GM13977 (cell line): Measurements from ENCODE around the gene CXCL6.

Experiments
- DNase-seq: peaks from one replicate; pipeline ENCODE4 v3.0.0; 2012; ENCODE audit warnings: low spot score
- CTCF ChIP-seq: IDR thresholded peaks from 2 replicates; pipeline ENCODE4 v1.5.1; 2012; ENCODE audit warnings: mild to moderate bottlenecking, control low read depth; ENCODE audit not compliant: insufficient read depth; ENCODE audit errors: extremely low read depth, missing control alignments
- in situ Hi-C: fragments of 300-500 bp; cut with MboI; formaldehyde crosslinking; loops from one replicate; pipeline ENCODE4 v1.12.0; 2022; ENCODE audit warnings: low sequenced_read_pairs, low pct_unique_long_range_greater_than_20kb, mixed read lengths, inconsistent platforms; ENCODE audit not compliant: unreplicated experiment

The CXCL6 gene

GRCh38 chr4:73841243-73841925 lies 4.9 kb downstream of the CXCL6 start:
- no peak for TF ChIP-seq CTCF
- no peak for DNase-seq
- in situ Hi-C loops, result no loop called here

GRCh38 chr4:73842696-73843095 lies 6.2 kb downstream of the CXCL6 start:
- no peak for DNase-seq
- in situ Hi-C loops, result no loop called here
- TF ChIP-seq CTCF, result no peak

GRCh38 chr4:73843369-73843768 lies 6.9 kb downstream of the CXCL6 start:
- DNase-seq, result no peak
- TF ChIP-seq CTCF, result no peak
- in situ Hi-C loops, result no loop called here

- in situ Hi-C loops, result no loop called here
- DNase-seq, result no peak
- TF ChIP-seq CTCF, result no peak
Observed at GRCh38 chr4:73844345-73844744, 7.9 kb downstream of the CXCL6 start.

- DNase-seq, result no peak
- in situ Hi-C loops, result no loop called here
- TF ChIP-seq CTCF, result no peak
Observed at GRCh38 chr4:73844806-73845205, 8.3 kb downstream of the CXCL6 start.

- TF ChIP-seq CTCF, result no peak
- in situ Hi-C loops, result no loop called here
- DNase-seq, result no peak
Observed at GRCh38 chr4:73847526-73848182, 11.2 kb downstream of the CXCL6 start.
